Measurements from ENCODE around the gene HBEGF.

DNA sequence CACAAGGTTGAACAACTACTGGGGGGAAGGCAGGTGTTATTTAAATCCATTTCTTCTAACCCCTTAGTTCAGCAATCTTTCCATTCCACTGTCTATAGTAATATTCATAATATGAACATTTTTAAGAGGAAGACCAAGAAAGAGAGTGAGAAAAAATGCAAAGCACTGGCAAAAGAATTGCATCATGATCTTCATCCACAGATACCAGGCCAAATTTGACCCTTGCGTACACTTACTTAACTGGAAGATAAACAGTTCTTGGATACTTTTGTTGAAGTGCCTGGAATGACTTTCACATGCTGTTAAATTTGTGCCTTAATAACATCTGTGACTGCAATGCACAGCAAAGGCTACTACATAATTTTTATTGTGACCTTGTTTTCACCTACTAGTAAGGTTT is 45.3 kb downstream of the HBEGF start:
- TF ChIP-seq CTCF (IDR thresholded peaks at IDR 0.05 in 2 of 3, conservative IDR thresholded peaks at IDR 0.05 in 1 of 3; ENCODE audit: control insufficient read depth in 2 of 3, extremely low read depth in 1 of 3, insufficient read depth in 1 of 3, low read depth in 3 of 3, low read length in 3 of 3) (no peak), USF2 (IDR thresholded peaks at IDR 0.05; ENCODE audit: borderline replicate concordance, low read depth, low read length) (no peak), MYC (IDR thresholded peaks at IDR 0.05; ENCODE audit: insufficient read depth, insufficient read length, insufficient replicate concordance, low read length, severe bottlenecking) (no peak), RCOR1 (conservative IDR thresholded peaks at IDR 0.05; ENCODE audit: low read depth, low read length) (no peak), TCF12 (IDR thresholded peaks at IDR 0.05; ENCODE audit: low read depth, low read length) (no peak), POLR2A (IDR thresholded peaks at IDR 0.05; ENCODE audit: low read depth, low read length) (no peak), PAX8 (IDR thresholded peaks at IDR 0.05) (no peak), TARDBP (IDR thresholded peaks at IDR 0.05; ENCODE audit: borderline replicate concordance) (no peak), ZNF274 (IDR thresholded peaks at IDR 0.05; ENCODE audit: insufficient read depth, insufficient read length) (no peak), EZH2 (IDR thresholded peaks at IDR 0.05; ENCODE audit: borderline replicate concordance, control insufficient read depth, low read depth, low read length) (no peak), TCF7 (IDR thresholded peaks at IDR 0.05; ENCODE audit: borderline replicate concordance) (no peak), PAX5 (IDR thresholded peaks at IDR 0.05; ENCODE audit: borderline replicate concordance, low read depth, low read length) (no peak)
- TF ChIP-seq, protein P1, sequence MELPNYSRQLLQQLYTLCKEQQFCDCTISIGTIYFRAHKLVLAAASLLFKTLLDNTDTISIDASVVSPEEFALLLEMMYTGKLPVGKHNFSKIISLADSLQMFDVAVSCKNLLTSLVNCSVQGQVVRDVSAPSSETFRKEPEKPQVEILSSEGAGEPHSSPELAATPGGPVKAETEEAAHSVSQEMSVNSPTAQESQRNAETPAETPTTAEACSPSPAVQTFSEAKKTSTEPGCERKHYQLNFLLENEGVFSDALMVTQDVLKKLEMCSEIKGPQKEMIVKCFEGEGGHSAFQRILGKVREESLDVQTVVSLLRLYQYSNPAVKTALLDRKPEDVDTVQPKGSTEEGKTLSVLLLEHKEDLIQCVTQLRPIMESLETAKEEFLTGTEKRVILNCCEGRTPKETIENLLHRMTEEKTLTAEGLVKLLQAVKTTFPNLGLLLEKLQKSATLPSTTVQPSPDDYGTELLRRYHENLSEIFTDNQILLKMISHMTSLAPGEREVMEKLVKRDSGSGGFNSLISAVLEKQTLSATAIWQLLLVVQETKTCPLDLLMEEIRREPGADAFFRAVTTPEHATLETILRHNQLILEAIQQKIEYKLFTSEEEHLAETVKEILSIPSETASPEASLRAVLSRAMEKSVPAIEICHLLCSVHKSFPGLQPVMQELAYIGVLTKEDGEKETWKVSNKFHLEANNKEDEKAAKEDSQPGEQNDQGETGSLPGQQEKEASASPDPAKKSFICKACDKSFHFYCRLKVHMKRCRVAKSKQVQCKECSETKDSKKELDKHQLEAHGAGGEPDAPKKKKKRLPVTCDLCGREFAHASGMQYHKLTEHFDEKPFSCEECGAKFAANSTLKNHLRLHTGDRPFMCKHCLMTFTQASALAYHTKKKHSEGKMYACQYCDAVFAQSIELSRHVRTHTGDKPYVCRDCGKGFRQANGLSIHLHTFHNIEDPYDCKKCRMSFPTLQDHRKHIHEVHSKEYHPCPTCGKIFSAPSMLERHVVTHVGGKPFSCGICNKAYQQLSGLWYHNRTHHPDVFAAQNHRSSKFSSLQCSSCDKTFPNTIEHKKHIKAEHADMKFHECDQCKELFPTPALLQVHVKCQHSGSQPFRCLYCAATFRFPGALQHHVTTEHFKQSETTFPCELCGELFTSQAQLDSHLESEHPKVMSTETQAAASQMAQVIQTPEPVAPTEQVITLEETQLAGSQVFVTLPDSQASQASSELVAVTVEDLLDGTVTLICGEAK (IDR thresholded peaks at IDR 0.05; ENCODE audit: borderline replicate concordance): no peak
- TF ChIP-seq, protein P2, sequence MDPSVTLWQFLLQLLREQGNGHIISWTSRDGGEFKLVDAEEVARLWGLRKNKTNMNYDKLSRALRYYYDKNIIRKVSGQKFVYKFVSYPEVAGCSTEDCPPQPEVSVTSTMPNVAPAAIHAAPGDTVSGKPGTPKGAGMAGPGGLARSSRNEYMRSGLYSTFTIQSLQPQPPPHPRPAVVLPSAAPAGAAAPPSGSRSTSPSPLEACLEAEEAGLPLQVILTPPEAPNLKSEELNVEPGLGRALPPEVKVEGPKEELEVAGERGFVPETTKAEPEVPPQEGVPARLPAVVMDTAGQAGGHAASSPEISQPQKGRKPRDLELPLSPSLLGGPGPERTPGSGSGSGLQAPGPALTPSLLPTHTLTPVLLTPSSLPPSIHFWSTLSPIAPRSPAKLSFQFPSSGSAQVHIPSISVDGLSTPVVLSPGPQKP (IDR thresholded peaks at IDR 0.05; ENCODE audit: low read depth, low read length): no peak

Data from GM12878 (cell line).